Measurements from ENCODE around the gene LRFN4. TPM values are rescaled to one million over a fixed set of nuclear protein-coding genes. Genes with fewer than 3 reads are reported as not detected.

Gene LRFN4
- total RNA-seq, 1 experiment from 2014 or later = 66.7 TPM

- no peak overlapping the region for H4K5ac ChIP-seq (ENCODE audit: insufficient read length, low read depth, low read length)
- no peak overlapping the region for H2BK12ac ChIP-seq (ENCODE audit: insufficient read length, low read depth, low read length)
- Mint-ChIP-seq H3K36me3 (ENCODE audit: insufficient read depth in 1 of 3, low read depth in 3 of 3) (peaks cover 0 to 3% (median 0%) of the 10 kb centered on the region in 3 experiments; a peak in 1 of 7 replicates), H3K27me3 (ENCODE audit: low read depth) (no peaks in the 10 kb centered on the region), H3K4me3 (no peak overlapping the region), H3K9me3 (no peaks in the 10 kb centered on the region), H3K4me1 (peaks cover 61 to 70% of the 10 kb centered on the region in 2 experiments), H3K27ac (no peak overlapping the region; a peak in 1 of 7 replicates)
- H2BK15ac ChIP-seq (ENCODE audit: low read depth, low read length) = no peak overlapping the region
- H2BK5ac ChIP-seq (ENCODE audit: insufficient read length, low read length) = no peak overlapping the region
- H3K27me3 ChIP-seq (ENCODE audit: insufficient read depth, low read length) = no peaks in the 10 kb centered on the region
- H3K56ac ChIP-seq (ENCODE audit: insufficient read length, low read depth, low read length) = no peak overlapping the region
- no peak overlapping the region for H2AFZ ChIP-seq (ENCODE audit: low read length)
- WGBS (ENCODE audit: extremely low coverage, insufficient read length, low lambda C conversion rate) = no CpG with 5 or more reads among the region's 8 CpGs
- H4K91ac ChIP-seq (ENCODE audit: insufficient read length, low read depth, low read length) = no peak overlapping the region
- no peak overlapping the region for H4K8ac ChIP-seq (replicated peaks; ENCODE audit: insufficient read length, low read depth, low read length)
- no peak overlapping the region for H3K18ac ChIP-seq (ENCODE audit: insufficient read length, low read depth, low read length)
- H3K27ac ChIP-seq (ENCODE audit: insufficient read length, low read depth, low read length) = no peak overlapping the region
- no peaks in the 10 kb centered on the region for H3K79me1 ChIP-seq (ENCODE audit: insufficient read depth, low read depth, low read length, poor library complexity, severe bottlenecking)
- H2BK120ac ChIP-seq (ENCODE audit: low read depth, low read length, poor library complexity, severe bottlenecking) = no peak overlapping the region
- H2BK20ac ChIP-seq (ENCODE audit: low read depth, low read length, poor library complexity, severe bottlenecking) = no peak overlapping the region
- no peaks in the 10 kb centered on the region for H3K23me2 ChIP-seq (ENCODE audit: insufficient read length, low read depth, low read length, poor library complexity, severe bottlenecking)
- H3K4ac ChIP-seq (ENCODE audit: low read depth, low read length) = no peak overlapping the region
- DNase-seq = no peak
- no peak overlapping the region for H3K23ac ChIP-seq (ENCODE audit: insufficient read length, low read depth, low read length)
- H3K9ac ChIP-seq (ENCODE audit: extremely low read depth, insufficient read length, low read length) = no peak overlapping the region
- H3K4me1 ChIP-seq (ENCODE audit: insufficient read depth, low read length) = peaks cover 19% of the 10 kb centered on the region; the same call in 1 of the 2 replicates
- H3K4me2 ChIP-seq (ENCODE audit: insufficient read depth, insufficient read length, low read length) = no peak overlapping the region
- no peak overlapping the region for H3T11ph ChIP-seq (ENCODE audit: low read length)
- no peak for TF ChIP-seq CTCF (conservative IDR thresholded peaks at IDR 0.05)
- no peak overlapping the region for H3K14ac ChIP-seq (ENCODE audit: insufficient read depth, low read length)
- no peaks in the 10 kb centered on the region for H4K20me1 ChIP-seq (ENCODE audit: control insufficient read depth, insufficient read depth, insufficient read length)
- H3K9me3 ChIP-seq (ENCODE audit: control insufficient read depth, low read depth, low read length) = no peaks in the 10 kb centered on the region
- no peak overlapping the region for H2AK5ac ChIP-seq (ENCODE audit: insufficient read length, low read length)
- H3K79me2 ChIP-seq (ENCODE audit: insufficient read depth, low read length) = no peaks in the 10 kb centered on the region
Observed at GRCh38 chr11:66909181-66909580, 52.3 kb downstream of the LRFN4 start.

Data from H9 (cell line).